B cell (primary cell): ENCODE data around the gene BEND3. TPM values are rescaled to one million over a fixed set of nuclear protein-coding genes. Genes with fewer than 3 reads are reported as not detected.

Experiments
- ATAC-seq: fragments of 200-7000 bp; cut with Tn5 transposase; one replicate; pipeline ENCODE4 v1.10.0; 2021; ENCODE audit warnings: low read depth, mild to moderate bottlenecking, moderate number of reproducible peaks, moderate library complexity
- CTCF ChIA-PET: fragments of 350-600 bp; sonication (Branson Sonifier 250); formaldehyde crosslinking; loops from one replicate; lab custom pipeline; 2021; ENCODE audit warnings: antibody characterized with exemption, inconsistent platforms; lab: Charles Lee
- POLR2A ChIA-PET: fragments of 350-600 bp; sonication (Branson Sonifier 250); formaldehyde crosslinking; loops from one replicate; lab custom pipeline; 2021; ENCODE audit warnings: antibody characterized with exemption; lab: Charles Lee
- DNase-seq: peaks from one replicate; pipeline ENCODE4 v3.0.0; 2013
- H2AFZ ChIP-seq: 2 replicates; pipeline ENCODE4 v1.6.1; 2012; ENCODE audit warnings: mild to moderate bottlenecking, low read depth, low read length; ENCODE audit not compliant: insufficient read depth, poor library complexity, severe bottlenecking
- H3K27ac ChIP-seq, 2 donors: 1 replicate in 1 of 2; 2 replicates in 1 of 2; pipeline ENCODE4 v1.5.1; 2012 to 2013; ENCODE audit warnings: low read length in 2 of 2, mild to moderate bottlenecking in 2 of 2, moderate library complexity in 1 of 2
- H3K27me3 ChIP-seq, 4 experiments: fragments of 200-600 bp in 1 of 4; sonication (generic) in 1 of 4; replicated peaks in 1 of 4; 1 replicate in 2 of 4; 2 replicates in 2 of 4; pipeline versions ENCODE4 v1.6.1 to v1.7.0; 2013 to 2016; ENCODE audit warnings: low read length in 3 of 4, mild to moderate bottlenecking in 2 of 4, mixed read lengths in 1 of 4, moderate library complexity in 1 of 4; ENCODE audit not compliant: insufficient read depth in 4 of 4, control insufficient read depth in 3 of 4; ENCODE audit errors: control extremely low read depth in 1 of 4
- H3K36me3 ChIP-seq, 2 experiments: replicated peaks in 1 of 2; 1 replicate in 1 of 2; 2 replicates in 1 of 2; pipeline versions ENCODE4 v1.6.1 to v1.7.1; 2013; ENCODE audit warnings: low read length in 1 of 2; ENCODE audit not compliant: insufficient read depth in 2 of 2, control insufficient read depth in 1 of 2; ENCODE audit errors: control extremely low read depth in 1 of 2, extremely low read depth in 1 of 2
- H3K4me1 ChIP-seq, 2 donors: fragments of 200-600 bp in 1 of 2; sonication (generic) in 1 of 2; 1 replicate in 1 of 2; 2 replicates in 1 of 2; pipeline versions ENCODE4 v1.5.1 to v1.6.1; 2013 to 2017; ENCODE audit warnings: low read length in 2 of 2; ENCODE audit not compliant: control insufficient read depth in 2 of 2, insufficient read depth in 2 of 2
- H3K4me2 ChIP-seq: replicated peaks from 2 replicates; pipeline ENCODE3; 2012; ENCODE audit warnings: mild to moderate bottlenecking, low read depth, low read length; ENCODE audit not compliant: poor library complexity, severe bottlenecking
- H3K4me3 ChIP-seq, 5 experiments: fragments of 200-600 bp in 1 of 5; sonication (generic) in 1 of 5; 1 replicate in 3 of 5; 2 replicates in 2 of 5; pipeline versions ENCODE4 v1.5.1 to v1.7.0; 2011 to 2016; ENCODE audit warnings: low read length in 4 of 5, mild to moderate bottlenecking in 4 of 5, low read depth in 2 of 5, control low read depth in 1 of 5, moderate library complexity in 1 of 5; ENCODE audit not compliant: insufficient read depth in 1 of 5; ENCODE audit errors: control extremely low read depth in 1 of 5, extremely low read depth in 1 of 5
- H3K79me2 ChIP-seq: fragments of 200-600 bp; sonication (generic); one replicate; pipeline ENCODE4 v1.6.0; 2016; ENCODE audit warnings: low read length; ENCODE audit not compliant: control insufficient read depth, insufficient read depth
- H3K9ac ChIP-seq: fragments of 200-600 bp; sonication (generic); 2 replicates; pipeline ENCODE4 v1.6.1; 2017; ENCODE audit warnings: mild to moderate bottlenecking, low read length, moderate library complexity
- H3K9me3 ChIP-seq, 3 donors: one replicate each; pipeline versions ENCODE4 v1.6.1 to v1.7.1; 2013; ENCODE audit warnings: low read length in 2 of 3; ENCODE audit not compliant: control insufficient read depth in 2 of 3, insufficient read depth in 1 of 3; ENCODE audit errors: control extremely low read depth in 1 of 3
- H4K20me1 ChIP-seq: 2 replicates; pipeline ENCODE4 v1.6.0; 2012; ENCODE audit warnings: mild to moderate bottlenecking, low read length; ENCODE audit not compliant: insufficient read depth, control insufficient read depth, poor library complexity, severe bottlenecking
- H3K27ac Mint-ChIP-seq: one replicate; pipeline ENCODE4 v1.8.0; 2021; ENCODE audit warnings: mixed read lengths
- H3K27me3 Mint-ChIP-seq: one replicate; pipeline ENCODE4 v1.8.0; 2021; ENCODE audit warnings: mixed read lengths
- H3K4me1 Mint-ChIP-seq: one replicate; pipeline ENCODE4 v1.8.0; 2021; ENCODE audit warnings: mixed read lengths
- H3K4me3 Mint-ChIP-seq: one replicate; pipeline ENCODE4 v1.8.0; 2021; ENCODE audit warnings: mixed read lengths
- H3K9me3 Mint-ChIP-seq: one replicate; pipeline ENCODE4 v1.8.0; 2022; ENCODE audit warnings: mixed read lengths; ENCODE audit not compliant: insufficient read depth
- EZH2 ChIP-seq: IDR thresholded peaks from 2 replicates; pipeline ENCODE4 v1.6.1; 2012; ENCODE audit warnings: borderline replicate concordance, low read depth, mild to moderate bottlenecking, moderate library complexity, low read length; ENCODE audit not compliant: insufficient read depth, poor library complexity, severe bottlenecking
- WGBS: methylation state at CpG from one replicate; pipeline ENCODE4 v1.1.5; 2013; ENCODE audit warnings: missing lambda C conversion rate; ENCODE audit not compliant: insufficient coverage; 5-methylcytosine and 5-hydroxymethylcytosine counted together
- intact Hi-C: fragments of 100-400 bp; cut with micrococcal nuclease; formaldehyde crosslinking; loops from one replicate; pipeline ENCODE4 v1.10.0; 2022
- polyA plus RNA-seq: library from polyadenylated mRNA; depleted of rRNA; stranded (reverse); fragments of >200 nt; gene quantifications from 2 replicates; pipeline ENCODE4 v1.2.3, GENCODE V29; 2012
- total RNA-seq, 2 donors: library from RNA; stranded (reverse); fragments of 120-200 nt in 1 of 2; gene quantifications; 1 replicate in 1 of 2; 2 replicates in 1 of 2; pipeline versions ENCODE4 v1.2.3 to v1.2.4, GENCODE V29; 2013 to 2022
- TF ChIP-seq, protein P1 (sequence below): fragments of 200-600 bp; IDR thresholded peaks from one replicate; pipeline ENCODE4 v1.8.0; 2022; ENCODE audit warnings: antibody characterized with exemption, mild to moderate bottlenecking

The BEND3 gene
- total and polyA plus RNA-seq, 2 donors (not counting 1 experiment from before 2014, with no cell fraction given), result 0.78 to 2.0 TPM

DNA sequence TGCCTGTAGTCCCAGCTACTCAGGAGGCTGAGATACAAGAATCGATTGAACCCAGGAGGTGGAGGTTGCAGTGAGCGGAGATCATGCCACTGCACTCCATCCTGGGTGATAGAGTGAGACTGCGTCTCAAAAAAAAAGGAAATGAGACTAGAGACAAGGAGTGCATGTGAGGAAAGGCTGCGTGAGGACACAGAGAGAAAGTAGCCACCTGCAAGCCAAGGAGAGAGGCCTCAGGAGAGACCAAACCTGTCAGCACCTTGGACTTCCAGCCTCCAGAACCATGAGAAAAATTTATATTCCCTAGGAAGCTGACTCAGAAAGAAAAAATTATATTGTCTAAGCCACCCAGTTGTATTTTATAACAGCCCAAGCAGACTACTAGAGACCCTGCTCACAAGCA, 7.4 kb upstream of the BEND3 start:
- Histone ChIP-seq H3K4me1 (no peaks in the 10 kb centered on the region), H3K36me3 (no peaks in the 10 kb centered on the region), H3K4me3 (no peak overlapping the region), H3K4me2 (no peak overlapping the region), H3K27ac (no peak overlapping the region), H3K79me2 (no peaks in the 10 kb centered on the region), H3K9me3 (no peaks in the 10 kb centered on the region), H3K9ac (no peak overlapping the region), H2AFZ (no peak overlapping the region), H4K20me1 (no peaks in the 10 kb centered on the region), H3K27me3 (peaks cover 0 to 2% (median 0%) of the 10 kb centered on the region in 4 experiments)
- Mint-ChIP-seq H3K9me3 (no peaks in the 10 kb centered on the region), H3K4me3 (no peak overlapping the region), H3K4me1 (peaks cover 7% of the 10 kb centered on the region), H3K27me3 (peaks cover 2% of the 10 kb centered on the region), H3K27ac (no peak overlapping the region)
- 41% methylated on average over 4 of the region's 4 CpGs for WGBS
- TF ChIP-seq EZH2, result no peak
- TF ChIP-seq, protein P1, sequence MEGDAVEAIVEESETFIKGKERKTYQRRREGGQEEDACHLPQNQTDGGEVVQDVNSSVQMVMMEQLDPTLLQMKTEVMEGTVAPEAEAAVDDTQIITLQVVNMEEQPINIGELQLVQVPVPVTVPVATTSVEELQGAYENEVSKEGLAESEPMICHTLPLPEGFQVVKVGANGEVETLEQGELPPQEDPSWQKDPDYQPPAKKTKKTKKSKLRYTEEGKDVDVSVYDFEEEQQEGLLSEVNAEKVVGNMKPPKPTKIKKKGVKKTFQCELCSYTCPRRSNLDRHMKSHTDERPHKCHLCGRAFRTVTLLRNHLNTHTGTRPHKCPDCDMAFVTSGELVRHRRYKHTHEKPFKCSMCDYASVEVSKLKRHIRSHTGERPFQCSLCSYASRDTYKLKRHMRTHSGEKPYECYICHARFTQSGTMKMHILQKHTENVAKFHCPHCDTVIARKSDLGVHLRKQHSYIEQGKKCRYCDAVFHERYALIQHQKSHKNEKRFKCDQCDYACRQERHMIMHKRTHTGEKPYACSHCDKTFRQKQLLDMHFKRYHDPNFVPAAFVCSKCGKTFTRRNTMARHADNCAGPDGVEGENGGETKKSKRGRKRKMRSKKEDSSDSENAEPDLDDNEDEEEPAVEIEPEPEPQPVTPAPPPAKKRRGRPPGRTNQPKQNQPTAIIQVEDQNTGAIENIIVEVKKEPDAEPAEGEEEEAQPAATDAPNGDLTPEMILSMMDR, result no peak
- intact Hi-C loops, result no loop called here
- POLR2A ChIA-PET, result no interaction called here
- ATAC-seq, result no peak
- CTCF ChIA-PET, result no interaction called here
- no peak for DNase-seq

- no peak overlapping the region for H3K27ac Mint-ChIP-seq
- Histone ChIP-seq H3K9me3 (no peaks in the 10 kb centered on the region), H3K4me3 (no peak overlapping the region), H3K9ac (no peak overlapping the region), H3K79me2 (no peaks in the 10 kb centered on the region), H3K4me2 (no peak overlapping the region), H3K27ac (no peak overlapping the region), H3K4me1 (peaks cover 0 to under 1% of the 10 kb centered on the region in 2 donors), H2AFZ (no peak overlapping the region), H3K27me3 (peaks cover 0 to 2% (median 0%) of the 10 kb centered on the region in 4 experiments), H4K20me1 (no peaks in the 10 kb centered on the region), H3K36me3 (no peaks in the 10 kb centered on the region)
- peaks cover 8% of the 10 kb centered on the region for H3K4me1 Mint-ChIP-seq
- ATAC-seq, result no peak
- no peaks in the 10 kb centered on the region for H3K9me3 Mint-ChIP-seq
- ChIA-PET POLR2A (no interaction called here), CTCF (no interaction called here)
- no peak for TF ChIP-seq EZH2
- TF ChIP-seq, protein P1, result no peak
- H3K27me3 Mint-ChIP-seq, result no peaks in the 10 kb centered on the region
- no peak for DNase-seq
- H3K4me3 Mint-ChIP-seq, result no peak overlapping the region
- intact Hi-C loops, result no loop called here
- WGBS, result 100% methylated on average over 6 of the region's 8 CpGs
These were observed 6.7 kb upstream of the BEND3 start for GRCh38 chr6:107121964-107122495.
